H1 (cell line): ENCODE results near the gene CAMTA1. TPM values are rescaled to one million over a fixed set of nuclear protein-coding genes. Genes with fewer than 3 reads are reported as not detected.

Experiments
- CTCF ChIA-PET: fragments of 300-600 bp; sonication (Branson Sonifier 250); formaldehyde crosslinking; loops from one replicate; lab custom pipeline; 2021; ENCODE audit not compliant: partially characterized antibody; lab: Charles Lee
- POLR2A ChIA-PET: fragments of 300-600 bp; sonication (Branson Sonifier 250); formaldehyde crosslinking; loops from one replicate; lab custom pipeline; 2021; ENCODE audit warnings: inconsistent platforms; ENCODE audit not compliant: partially characterized antibody; lab: Charles Lee
- DNase-seq, 2 experiments: peaks; one replicate each; pipeline versions ENCODE4 v3.0.0 to v3.0.0-alpha.2; 2010 to 2022; ENCODE audit warnings: low spot score in 2 of 2, low read depth in 1 of 2, mixed read lengths in 1 of 2
- FAIRE-seq: peaks from 2 replicates; lab custom pipeline; 2011; peaks lifted over from hg19 to GRCh38; lab: Jason Lieb, UNC
- H2AFZ ChIP-seq: 2 replicates; pipeline ENCODE4 v1.8.1; 2012; ENCODE audit warnings: low read length, inconsistent platforms
- H2AK5ac ChIP-seq: 2 replicates; pipeline ENCODE4 v1.6.1; 2013; ENCODE audit warnings: low read depth, low read length
- H2BK120ac ChIP-seq: replicated peaks from 2 replicates; pipeline ENCODE3; 2013; ENCODE audit warnings: low read depth, low read length, inconsistent platforms
- H2BK12ac ChIP-seq: 2 replicates; pipeline ENCODE4 v1.6.1; 2013; ENCODE audit warnings: low read depth, low read length
- H2BK15ac ChIP-seq: 2 replicates; pipeline ENCODE4 v1.6.1; 2013; ENCODE audit warnings: low read length
- H2BK20ac ChIP-seq: 2 replicates; pipeline ENCODE4 v1.6.1; 2013; ENCODE audit warnings: low read length
- H2BK5ac ChIP-seq: 2 replicates; pipeline ENCODE4 v1.6.1; 2013; ENCODE audit warnings: low read depth, low read length
- H3K14ac ChIP-seq: 2 replicates; pipeline ENCODE4 v1.6.1; 2013; ENCODE audit warnings: inconsistent platforms; ENCODE audit not compliant: insufficient read length
- H3K18ac ChIP-seq: 2 replicates; pipeline ENCODE4 v1.6.1; 2013; ENCODE audit warnings: low read length; ENCODE audit errors: extremely low read depth
- H3K23ac ChIP-seq: 2 replicates; pipeline ENCODE4 v1.6.1; 2013; ENCODE audit warnings: inconsistent platforms; ENCODE audit not compliant: insufficient read length
- H3K23me2 ChIP-seq: 2 replicates; pipeline ENCODE4 v1.6.1; 2013; ENCODE audit warnings: low read depth, low read length
- H3K27ac ChIP-seq: 2 replicates; pipeline ENCODE4 v1.6.1; 2011; ENCODE audit warnings: low read depth, low read length, inconsistent platforms
- H3K27me3 ChIP-seq, 4 experiments: replicated peaks in 1 of 4; 1 replicate in 1 of 4; 2 replicates in 3 of 4; pipeline versions ENCODE4 v1.6.1 to v1.8.1; 2011 to 2013; ENCODE audit warnings: low read length in 3 of 4, mild to moderate bottlenecking in 3 of 4, inconsistent platforms in 2 of 4, mixed read lengths in 2 of 4, moderate library complexity in 1 of 4; ENCODE audit not compliant: control insufficient read depth in 3 of 4, insufficient read depth in 3 of 4; ENCODE audit errors: extremely low read depth in 1 of 4
- H3K36me3 ChIP-seq, 4 experiments: 2 replicates each; pipeline versions ENCODE4 v1.6.1 to v1.8.1; 2011 to 2013; ENCODE audit warnings: mild to moderate bottlenecking in 4 of 4, low read length in 3 of 4, moderate library complexity in 2 of 4, control low read depth in 1 of 4, inconsistent platforms in 1 of 4; ENCODE audit not compliant: insufficient read depth in 4 of 4, control insufficient read depth in 2 of 4
- H3K4ac ChIP-seq: replicated peaks from 2 replicates; pipeline ENCODE3; 2013; ENCODE audit warnings: low read length, low read depth, mixed read lengths, inconsistent platforms; ENCODE audit not compliant: insufficient read length
- H3K4me1 ChIP-seq, 4 experiments: replicated peaks in 1 of 4; 1 replicate in 1 of 4; 2 replicates in 3 of 4; pipeline versions ENCODE4 v1.6.1 to v1.8.1; 2011 to 2013; ENCODE audit warnings: low read length in 3 of 4, inconsistent platforms in 2 of 4, mixed read lengths in 1 of 4; ENCODE audit not compliant: insufficient read depth in 4 of 4, control insufficient read depth in 3 of 4
- H3K4me2 ChIP-seq, 2 experiments: 2 replicates each; pipeline versions ENCODE4 v1.6.1 to v1.8.1; 2011 to 2013; ENCODE audit warnings: low read depth in 2 of 2, low read length in 2 of 2, control low read depth in 1 of 2, inconsistent platforms in 1 of 2, mild to moderate bottlenecking in 1 of 2; ENCODE audit not compliant: insufficient read depth in 1 of 2
- H3K4me3 ChIP-seq, 4 experiments: fragments of 200-600, 300-600 bp in 1 of 4; sonication (generic), shearing (Covaris generic), sonication (Bioruptor Twin) in 1 of 4; 2 replicates each; pipeline versions ENCODE4 v1.5.1 to v1.8.1; 2011 to 2016; ENCODE audit warnings: low read length in 4 of 4, low read depth in 3 of 4, control low read depth in 2 of 4, inconsistent platforms in 2 of 4, mild to moderate bottlenecking in 2 of 4, mixed read lengths in 1 of 4, moderate library complexity in 1 of 4; ENCODE audit not compliant: insufficient read depth in 2 of 4; ENCODE audit errors: extremely low read depth in 1 of 4
- H3K56ac ChIP-seq: replicated peaks from 2 replicates; pipeline ENCODE3; 2013; ENCODE audit warnings: low read depth, mild to moderate bottlenecking, mixed read lengths, low read length, inconsistent platforms; ENCODE audit not compliant: insufficient read length
- H3K79me1 ChIP-seq: 2 replicates; pipeline ENCODE4 v1.6.1; 2013; ENCODE audit warnings: low read depth, low read length, control low read depth
- H3K79me2 ChIP-seq, 2 experiments: 2 replicates each; pipeline versions ENCODE4 v1.6.1 to v1.8.1; 2012 to 2013; ENCODE audit warnings: low read length in 2 of 2, mild to moderate bottlenecking in 2 of 2, inconsistent platforms in 1 of 2; ENCODE audit not compliant: insufficient read depth in 2 of 2, control insufficient read depth in 1 of 2
- H3K9ac ChIP-seq, 4 experiments: replicated peaks in 1 of 4; 1 replicate in 1 of 4; 2 replicates in 3 of 4; pipeline versions ENCODE4 v1.6.1 to v1.8.1; 2011 to 2013; ENCODE audit warnings: low read depth in 3 of 4, low read length in 3 of 4, control low read depth in 2 of 4, mild to moderate bottlenecking in 2 of 4, moderate library complexity in 2 of 4, inconsistent platforms in 1 of 4; ENCODE audit errors: extremely low read depth in 1 of 4
- H3K9me3 ChIP-seq, 2 experiments: 2 replicates each; pipeline versions ENCODE4 v1.6.1 to v1.8.1; 2012 to 2013; ENCODE audit warnings: mild to moderate bottlenecking in 2 of 2, moderate library complexity in 2 of 2, control low read depth in 1 of 2, inconsistent platforms in 1 of 2, low read depth in 1 of 2, low read length in 1 of 2, mixed read lengths in 1 of 2; ENCODE audit not compliant: insufficient read depth in 2 of 2
- H4K20me1 ChIP-seq, 2 experiments: replicated peaks in 1 of 2; 2 replicates each; pipeline versions ENCODE3 to v1.8.1; 2011 to 2013; ENCODE audit warnings: inconsistent platforms in 2 of 2, low read length in 2 of 2, mild to moderate bottlenecking in 1 of 2; ENCODE audit not compliant: insufficient read depth in 2 of 2, control insufficient read depth in 1 of 2
- H4K5ac ChIP-seq: 2 replicates; pipeline ENCODE4 v1.6.1; 2013; ENCODE audit warnings: low read length, low read depth, mixed read lengths, inconsistent platforms; ENCODE audit not compliant: insufficient read length
- H4K8ac ChIP-seq: 2 replicates; pipeline ENCODE4 v1.8.0; 2013; ENCODE audit warnings: mild to moderate bottlenecking, moderate library complexity, low read length, inconsistent platforms; ENCODE audit not compliant: insufficient read depth; ENCODE audit errors: extremely low read depth
- H4K91ac ChIP-seq: replicated peaks from 2 replicates; pipeline ENCODE3; 2013; ENCODE audit warnings: low read length, mixed read lengths, inconsistent platforms; ENCODE audit not compliant: insufficient read length
- NRF1 ChIP-seq: IDR thresholded peaks from 2 replicates; pipeline ENCODE4 v1.6.1; 2011; ENCODE audit warnings: mild to moderate bottlenecking, low read depth, low read length, improper control_type of control experiment
- RAD21 ChIP-seq, 2 experiments: IDR thresholded peaks in 1 of 2; conservative IDR thresholded peaks in 1 of 2; 2 replicates each; pipeline ENCODE4 v1.6.1; 2011; ENCODE audit warnings: low read depth in 2 of 2, low read length in 2 of 2, improper control_type of control experiment in 1 of 2, inconsistent platforms in 1 of 2, mild to moderate bottlenecking in 1 of 2, moderate library complexity in 1 of 2
- SIN3A ChIP-seq, 2 experiments: IDR thresholded peaks in 1 of 2; conservative IDR thresholded peaks in 1 of 2; 2 replicates each; pipeline ENCODE4 v1.6.1; 2011 to 2012; ENCODE audit warnings: low read length in 2 of 2, improper control_type of control experiment in 1 of 2, low read depth in 1 of 2, mild to moderate bottlenecking in 1 of 2
- TAF1 ChIP-seq: IDR thresholded peaks from 2 replicates; pipeline ENCODE4 v1.6.1; 2011; ENCODE audit warnings: mild to moderate bottlenecking, low read depth, low read length
- WGBS, 2 experiments: shearing (Covaris generic) in 1 of 2; methylation state at CpG; one replicate each; pipeline versions ENCODE4 v1.1.6 to v1.1.7; 2013 to 2015; ENCODE audit warnings: low lambda C conversion rate in 2 of 2, mixed read lengths in 2 of 2, inconsistent platforms in 1 of 2, low coverage in 1 of 2, missing lambda C conversion rate in 1 of 2; ENCODE audit not compliant: insufficient replicate concordance in 2 of 2, insufficient coverage in 1 of 2, insufficient read length in 1 of 2; ENCODE audit errors: extremely low coverage in 1 of 2, missing lambda C conversion rate in 1 of 2; 5-methylcytosine and 5-hydroxymethylcytosine counted together
- polyA plus RNA-seq, 7 experiments: library from polyadenylated mRNA; depleted of rRNA in 3 of 7; stranded (reverse) in 5 of 7; unstranded in 2 of 7; fragments of >200 nt in 5 of 7; fragments of 200-250 nt in 2 of 7; gene quantifications; 1 replicate in 5 of 7; 2 replicates in 1 of 7; 4 replicates in 1 of 7; pipeline versions ENCODE4 v1.2.1 to v1.2.3, GENCODE V29; 2011 to 2013; ENCODE audit warnings: missing spikeins in 2 of 7, mixed read lengths in 2 of 7
- total RNA-seq: library from RNA; stranded (reverse); fragmentation: NEBNext Ultra II Directional; extraction: Animal tissue kit (Norgen Biotek cat#: 25700); gene quantifications from 2 replicates; pipeline ENCODE4 v1.2.1, GENCODE V29; 2021
- TF ChIP-seq, protein P1 (sequence below), 3 experiments: IDR thresholded peaks; 1 replicate in 2 of 3; 2 replicates in 1 of 3; pipeline versions ENCODE4 v1.5.1 to v1.6.1; 2011; ENCODE audit warnings: low read length in 3 of 3, mild to moderate bottlenecking in 3 of 3, inconsistent platforms in 2 of 3, low read depth in 1 of 3, moderate library complexity in 1 of 3; ENCODE audit not compliant: insufficient read depth in 1 of 3; ENCODE audit errors: control extremely low read depth in 1 of 3

Gene CAMTA1
- total and polyA plus RNA-seq, 2 of the 8 experiments (the other 6 are each of a cell fraction or from before 2014, with no cell fraction given), result 65.0 to 119 TPM

DNA sequence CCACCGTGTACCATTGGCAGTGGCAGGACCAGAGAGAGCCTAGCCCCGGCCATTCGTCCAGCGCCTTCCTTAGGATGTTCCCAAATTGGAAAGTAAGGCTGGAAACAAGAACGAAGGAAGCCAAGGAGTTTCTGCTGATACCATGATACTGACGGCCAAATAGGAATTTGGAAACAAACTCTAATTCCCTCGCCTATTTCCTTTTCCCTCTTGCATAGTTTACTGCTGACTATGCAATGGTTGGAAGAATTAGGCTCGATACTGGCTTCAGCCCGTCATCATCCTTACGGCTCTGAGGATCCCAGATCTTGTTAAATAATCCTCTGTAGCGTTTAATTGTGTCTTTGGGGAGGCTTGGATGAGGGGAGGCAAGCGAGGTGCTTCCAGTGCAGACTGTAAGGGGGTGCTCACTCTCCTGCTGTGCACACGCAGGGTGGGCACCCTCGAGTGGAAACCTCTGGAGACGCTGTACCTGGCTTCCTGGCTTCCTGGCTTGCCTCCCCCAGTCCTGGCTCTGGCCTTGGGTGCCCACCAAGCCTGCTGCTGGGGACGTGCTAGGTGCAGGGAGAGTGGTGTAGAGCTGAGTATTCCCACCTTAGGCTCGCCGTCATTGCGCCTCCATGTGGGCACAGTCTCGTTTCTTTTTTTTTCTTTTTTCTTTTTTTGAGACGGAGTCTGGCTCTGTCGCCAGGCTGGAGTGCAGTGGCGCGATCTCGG lies 27.4 kb upstream of the CAMTA1 start:
- peak overlapping the region; percentile 67 for H3K4ac ChIP-seq
- H3K9me3 ChIP-seq, result no peaks in the 10 kb centered on the region
- H4K5ac ChIP-seq, result no peak overlapping the region
- H3K9ac ChIP-seq, result no peak overlapping the region
- peak in 1 of 2 experiments; percentile 49 for DNase-seq
- H2AFZ ChIP-seq, result peak overlapping the region; percentile 67; the same call in 1 of the 2 replicates
- H3K23ac ChIP-seq, result no peak overlapping the region
- no peaks in the 10 kb centered on the region for H3K79me2 ChIP-seq
- H4K8ac ChIP-seq, result peak overlapping the region; percentile 89
- CTCF ChIA-PET, result interaction anchor here (0.6 to 1.1 kb wide), 5 partner anchors 25 to 265 kb away, joined by 3 read pairs; no protein-coding TSS in a partner anchor
- no peak overlapping the region for H2BK5ac ChIP-seq
- no peak overlapping the region for H3K18ac ChIP-seq
- no peak overlapping the region for H3K56ac ChIP-seq
- FAIRE-seq, result no peak
- no peaks in the 10 kb centered on the region for H3K23me2 ChIP-seq
- no peaks in the 10 kb centered on the region for H3K36me3 ChIP-seq
- peaks cover 0 to 2% (median 0%) of the 10 kb centered on the region in 4 experiments; a peak in 1 of 7 replicates for H3K4me1 ChIP-seq
- H2AK5ac ChIP-seq, result no peak overlapping the region; the same call in 1 of the 2 replicates
- 0 out of 2 replicates have a peak overlapping the region, but pooled peaks have one; percentile 27 for H2BK12ac ChIP-seq
- POLR2A ChIA-PET, result interaction anchor here (0.6 to 1.9 kb wide), 6 partner anchors 8 to 159 kb away, joined by 3 to 5 read pairs (median 4); partner anchors contain the start of gene CAMTA1
- no peak overlapping the region for H2BK120ac ChIP-seq
- no peak overlapping the region for H3K14ac ChIP-seq
- H3K27me3 ChIP-seq, result no peaks in the 10 kb centered on the region; a peak in 1 of 7 replicates
- H2BK20ac ChIP-seq, result no peak overlapping the region
- H3K4me2 ChIP-seq, result no peak overlapping the region
- H4K20me1 ChIP-seq, result no peaks in the 10 kb centered on the region
- H3K4me3 ChIP-seq, result no peak overlapping the region
- WGBS, 2 experiments, result 77% methylated on average over 25 of the region's 25 CpGs; no CpG with 5 or more reads in 1 of the 2 experiments
- TF ChIP-seq RAD21 (IDR thresholded peaks at IDR 0.05 in 1 of 2, conservative IDR thresholded peaks at IDR 0.05 in 1 of 2; ENCODE audit: low read depth in 2 of 2, low read length in 2 of 2) (peak in 1 of 2 experiments; percentile 7; a peak in 1 of 4 replicates), SIN3A (conservative IDR thresholded peaks at IDR 0.05 in 1 of 2, IDR thresholded peaks at IDR 0.05 in 1 of 2; ENCODE audit: low read depth in 1 of 2, low read length in 2 of 2) (no peak), NRF1 (no peak), TAF1 (no peak)
- TF ChIP-seq, protein P1, sequence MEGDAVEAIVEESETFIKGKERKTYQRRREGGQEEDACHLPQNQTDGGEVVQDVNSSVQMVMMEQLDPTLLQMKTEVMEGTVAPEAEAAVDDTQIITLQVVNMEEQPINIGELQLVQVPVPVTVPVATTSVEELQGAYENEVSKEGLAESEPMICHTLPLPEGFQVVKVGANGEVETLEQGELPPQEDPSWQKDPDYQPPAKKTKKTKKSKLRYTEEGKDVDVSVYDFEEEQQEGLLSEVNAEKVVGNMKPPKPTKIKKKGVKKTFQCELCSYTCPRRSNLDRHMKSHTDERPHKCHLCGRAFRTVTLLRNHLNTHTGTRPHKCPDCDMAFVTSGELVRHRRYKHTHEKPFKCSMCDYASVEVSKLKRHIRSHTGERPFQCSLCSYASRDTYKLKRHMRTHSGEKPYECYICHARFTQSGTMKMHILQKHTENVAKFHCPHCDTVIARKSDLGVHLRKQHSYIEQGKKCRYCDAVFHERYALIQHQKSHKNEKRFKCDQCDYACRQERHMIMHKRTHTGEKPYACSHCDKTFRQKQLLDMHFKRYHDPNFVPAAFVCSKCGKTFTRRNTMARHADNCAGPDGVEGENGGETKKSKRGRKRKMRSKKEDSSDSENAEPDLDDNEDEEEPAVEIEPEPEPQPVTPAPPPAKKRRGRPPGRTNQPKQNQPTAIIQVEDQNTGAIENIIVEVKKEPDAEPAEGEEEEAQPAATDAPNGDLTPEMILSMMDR (IDR thresholded peaks at IDR 0.05; ENCODE audit: control extremely low read depth in 1 of 3, insufficient read depth in 1 of 3, low read depth in 1 of 3, low read length in 3 of 3), result peak in 2 of 3 experiments; percentile 19 to 26; a peak in 3 of 4 replicates
- H3K27ac ChIP-seq, result no peak overlapping the region
- H2BK15ac ChIP-seq, result 0 out of 2 replicates have a peak overlapping the region, but pooled peaks have one; percentile 81
- peak overlapping the region; percentile 85 for H4K91ac ChIP-seq
- no peaks in the 10 kb centered on the region for H3K79me1 ChIP-seq
